Cardiac septum (tissue), 1 donor: ENCODE results near the gene SERPINC1. TPM values are rescaled to one million over a fixed set of nuclear protein-coding genes. Genes with fewer than 3 reads are reported as not detected.
A peak's percentile ranks its signal among the peaks of the same experiment; 100 is the strongest.
"Not testable (repeated sequence)": the region's sequence is repeated elsewhere in the genome, so short reads cannot be mapped to it uniquely, and the experiment has no call there.

Experiments
- DNase-seq: peaks from one replicate; pipeline ENCODE4 v3.0.0-alpha.2; 2020; ENCODE audit warnings: low spot score
- intact Hi-C: fragments of 100-400 bp; cut with DNase I; formaldehyde crosslinking; loops from one replicate; pipeline ENCODE4 v1.14.0; 2022
- total RNA-seq: library from RNA; stranded (reverse); fragmentation: NEBNext Ultra II Directional; extraction: Animal tissue kit (Norgen Biotek cat#: 25700); gene quantifications from one replicate; pipeline ENCODE4 v1.2.1, GENCODE V29; 2021
- donor health status: DM: no; HTN: no; CAD: no.

The SERPINC1 gene
- total RNA-seq, 1 donor from 2014 or later = 0.40 TPM

DNA sequence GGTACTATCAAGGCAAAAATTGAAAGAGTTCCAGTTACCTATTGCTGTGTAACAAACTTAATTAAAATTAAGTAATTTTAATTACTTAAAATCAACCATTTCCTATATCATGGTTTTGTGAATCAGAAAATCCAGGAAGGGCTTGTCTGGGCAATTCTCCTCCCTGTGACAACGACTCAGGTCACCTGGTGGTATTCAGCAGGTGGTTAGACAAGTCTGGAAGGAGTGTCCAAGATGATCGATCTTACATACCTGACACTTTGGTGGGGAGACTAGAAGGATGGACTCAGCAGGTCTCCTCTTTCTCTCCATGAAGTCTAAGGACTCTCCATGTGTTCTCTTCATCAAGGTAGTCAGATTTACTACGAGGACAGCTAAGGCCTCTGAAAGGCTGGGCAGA lies 22.9 kb downstream of the SERPINC1 start:
- intact Hi-C loops = no loop called here
- DNase-seq = no peak

DNA sequence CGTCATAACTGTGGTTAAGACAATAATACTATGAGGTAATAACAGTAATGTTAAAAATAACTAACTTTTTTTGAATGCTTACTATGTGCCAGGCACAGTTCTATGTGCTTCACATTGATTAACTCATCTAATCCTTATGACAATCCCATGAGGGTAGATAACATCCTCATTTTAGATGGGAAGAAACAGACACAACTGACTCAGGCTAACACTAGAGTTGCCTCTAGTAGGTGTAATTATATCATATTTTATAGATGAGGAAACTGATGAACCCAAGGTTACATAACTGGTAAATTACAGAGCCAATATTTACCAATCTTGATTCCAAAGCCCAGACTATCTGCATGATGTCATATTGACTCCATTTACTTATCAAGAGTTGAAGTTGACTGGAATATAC lies 23.5 kb downstream of the SERPINC1 start:
- intact Hi-C loops = no loop called here
- no peak for DNase-seq

DNA sequence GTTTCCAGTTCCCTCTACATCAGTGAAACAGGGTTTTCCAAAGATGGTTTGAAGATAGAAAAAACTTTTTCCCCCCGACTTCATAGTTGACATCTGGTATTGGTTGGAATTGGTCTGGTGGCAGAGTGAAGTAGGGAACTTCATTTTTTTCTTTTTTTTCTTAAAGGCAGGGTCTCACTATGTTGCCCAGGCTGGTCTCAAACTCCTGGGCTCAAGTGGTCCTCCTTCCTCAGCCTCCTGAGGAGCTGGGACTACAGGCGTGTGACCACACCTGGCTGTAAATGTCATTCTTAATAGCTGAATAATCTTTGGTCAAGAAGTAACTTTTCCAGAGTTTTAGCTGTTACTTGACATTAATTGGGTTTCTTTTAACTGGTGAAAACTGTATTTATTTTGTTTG lies 27.2 kb downstream of the SERPINC1 start:
- no peak for DNase-seq
- intact Hi-C loops = no loop called here

DNA sequence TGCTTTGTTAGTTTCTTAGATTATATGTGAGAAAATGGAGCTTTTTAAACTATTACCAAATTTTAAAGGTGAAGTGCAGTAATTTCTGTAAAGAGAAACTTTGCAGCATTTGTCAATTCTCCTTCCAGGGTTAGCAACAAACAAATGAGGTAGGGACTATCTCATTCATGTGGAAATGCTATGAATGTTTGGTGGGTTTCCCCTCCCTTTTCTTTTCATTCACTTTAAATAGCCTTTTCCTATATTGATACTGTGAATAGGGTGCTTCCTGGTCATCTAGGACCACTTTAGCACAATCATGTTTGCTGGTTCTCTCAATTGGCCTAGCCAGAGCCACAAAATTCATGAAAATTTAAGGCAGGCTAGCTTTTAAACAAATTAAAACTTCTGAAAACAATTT lies 28.4 kb downstream of the SERPINC1 start:
- no peak for DNase-seq
- intact Hi-C loops = no loop called here

DNA sequence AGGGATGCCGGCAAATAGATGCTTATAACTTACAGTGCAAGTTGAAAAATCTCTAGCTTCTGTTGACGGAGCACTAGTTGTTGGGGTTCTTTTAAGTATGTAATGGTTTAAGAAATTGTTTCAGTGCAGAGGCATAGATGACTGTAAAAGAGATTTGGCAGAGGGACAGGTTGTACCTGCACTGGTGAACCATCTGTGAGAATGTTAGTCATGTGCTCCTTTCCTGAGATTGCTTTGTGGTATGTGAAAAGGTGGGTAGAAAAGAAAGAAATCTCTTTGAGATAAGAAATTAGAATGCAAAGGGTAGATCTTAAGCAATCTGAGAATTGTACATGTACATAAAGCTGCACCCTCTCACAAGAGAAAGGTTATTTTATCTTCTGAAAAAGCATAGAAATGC lies 29.5 kb downstream of the SERPINC1 start:
- intact Hi-C loops = no loop called here
- DNase-seq = no peak

DNA sequence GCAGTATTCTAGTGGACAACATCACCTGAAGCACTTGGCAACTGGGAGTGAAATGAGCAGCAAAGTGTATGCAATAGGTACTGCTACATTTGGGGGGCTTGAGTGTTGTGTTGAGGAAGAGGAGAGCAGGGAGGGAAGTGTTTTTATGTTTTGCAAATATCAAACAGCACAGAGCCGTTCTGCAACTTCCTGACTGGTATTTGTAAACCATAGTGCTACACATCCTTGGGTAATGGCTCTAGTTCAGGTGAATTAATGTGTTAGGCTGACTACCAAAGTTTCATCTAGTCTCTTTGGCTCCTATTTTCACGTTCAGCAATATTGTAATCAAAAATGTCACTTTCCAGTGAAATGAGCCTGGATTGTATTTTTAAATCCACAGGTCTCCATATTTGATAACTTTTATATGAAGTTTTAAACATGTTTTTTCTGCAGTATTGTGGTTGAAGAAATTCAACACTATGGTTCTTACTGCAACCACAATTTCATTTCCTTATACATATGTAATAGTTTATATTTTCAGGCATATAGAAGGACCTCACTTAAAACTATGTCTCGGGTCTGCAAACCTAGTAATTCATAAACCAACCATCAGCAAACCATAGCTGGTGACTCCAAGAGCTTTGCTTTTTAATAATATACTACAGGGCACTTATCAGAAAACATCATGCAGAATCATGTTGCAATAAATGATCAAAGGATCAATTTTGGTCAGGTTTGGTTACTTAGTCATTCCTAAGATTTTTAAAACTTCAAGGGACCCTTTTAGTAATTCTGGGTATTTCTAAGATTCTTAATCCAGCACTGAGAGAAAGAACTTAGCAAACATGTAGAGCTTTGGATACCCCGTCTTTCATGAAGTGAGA lies 30.1 kb downstream of the SERPINC1 start:
- DNase-seq = no peak
- intact Hi-C loops = no loop called here

DNA sequence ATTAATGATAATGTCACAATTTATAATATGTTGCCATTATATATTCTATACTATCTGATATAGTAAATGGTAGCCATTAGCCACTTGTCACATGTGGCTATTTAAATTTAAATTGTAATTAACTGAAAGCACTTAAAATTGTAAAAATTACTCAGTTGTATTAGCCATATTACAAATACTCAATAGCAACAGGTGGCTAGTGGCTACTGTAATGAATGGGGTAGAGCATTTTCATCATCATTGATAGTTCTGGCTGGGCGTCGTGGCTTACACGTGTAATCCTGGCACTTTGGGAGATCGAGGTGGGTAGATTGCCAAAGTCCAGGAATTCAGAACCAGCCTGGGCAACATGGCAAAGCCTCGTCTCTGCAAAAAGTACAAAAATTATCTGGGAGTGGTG lies 32.4 kb downstream of the SERPINC1 start:
- no peak for DNase-seq
- intact Hi-C loops = no loop called here

DNA sequence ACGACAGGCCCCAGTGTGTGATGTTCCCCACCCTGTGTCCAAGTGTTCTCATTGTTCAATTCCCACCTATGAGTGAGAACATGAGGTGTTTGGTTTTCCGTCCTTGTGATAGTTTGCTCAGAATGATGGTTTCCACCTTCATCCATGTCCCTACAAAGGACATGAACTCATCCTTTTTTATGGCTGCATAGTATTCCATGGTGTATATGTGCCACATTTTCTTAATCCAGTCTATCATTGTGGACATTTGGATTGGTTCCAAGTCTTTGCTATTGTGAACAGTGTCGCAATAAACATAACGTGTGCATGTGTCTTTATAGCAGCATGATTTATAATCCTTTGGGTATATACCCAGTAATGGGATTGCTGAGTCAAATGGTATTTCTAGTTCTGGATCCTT lies 36.0 kb downstream of the SERPINC1 start:
- DNase-seq, intact Hi-C loops: not testable (repeated sequence)

DNA sequence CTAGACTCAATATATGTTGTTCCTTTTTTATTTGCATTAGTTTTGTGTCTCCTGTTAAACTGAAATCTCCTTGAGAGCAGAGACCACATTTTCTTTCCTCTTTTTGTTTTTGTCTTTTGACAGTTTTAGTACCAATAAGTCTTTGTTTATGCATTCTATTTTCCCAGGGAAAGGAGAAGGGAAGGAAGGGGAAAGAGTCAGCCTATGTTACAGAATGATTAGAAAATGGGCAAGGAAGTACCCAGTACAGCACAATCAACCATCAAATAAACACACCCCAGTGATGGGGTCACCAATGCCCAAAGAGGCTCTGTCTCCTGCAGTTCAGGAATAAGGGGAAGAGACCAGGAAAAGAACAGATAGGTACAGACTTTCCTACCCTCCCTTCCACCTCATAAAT lies 38.9 kb downstream of the SERPINC1 start:
- DNase-seq = no peak
- intact Hi-C loops = no loop called here

DNA sequence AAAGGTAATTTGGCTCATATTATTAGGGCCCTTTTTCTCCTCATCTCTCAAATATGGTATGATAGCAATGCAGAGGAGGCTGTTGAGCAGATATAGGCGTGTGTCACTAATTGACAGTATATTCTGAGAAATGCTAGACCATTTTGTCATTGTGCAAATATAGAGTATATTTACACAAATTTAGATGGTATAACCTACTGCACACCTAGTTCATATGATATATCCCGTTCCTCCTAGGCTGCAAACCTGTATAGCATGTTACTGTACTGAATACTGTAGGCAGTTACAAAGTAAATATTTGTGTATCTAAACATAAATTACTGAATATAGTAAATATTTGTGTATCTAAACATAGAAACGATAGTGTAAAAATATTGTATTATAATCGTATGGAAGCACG lies 40.4 kb downstream of the SERPINC1 start:
- intact Hi-C loops = no loop called here
- no peak for DNase-seq

DNA sequence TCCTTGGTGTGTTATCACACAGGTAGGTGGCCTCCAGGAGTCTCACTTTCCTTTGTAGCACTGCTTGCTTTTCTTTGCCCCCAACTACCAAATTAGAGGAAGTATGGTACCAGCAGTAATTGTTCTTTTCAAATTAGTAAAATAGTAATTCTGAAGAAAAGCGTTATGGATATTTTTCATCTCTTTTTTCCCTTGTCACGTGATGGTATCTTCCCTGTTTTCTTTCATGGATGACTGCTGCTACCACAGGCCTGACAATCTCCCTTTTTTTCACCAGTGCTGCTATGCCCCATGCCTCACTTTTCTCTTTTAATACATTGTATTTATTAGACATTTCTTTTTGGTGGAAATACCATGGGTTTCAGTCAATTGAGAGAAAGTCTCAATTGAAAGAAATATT lies 45.6 kb downstream of the SERPINC1 start:
- intact Hi-C loops = no loop called here
- no peak for DNase-seq

DNA sequence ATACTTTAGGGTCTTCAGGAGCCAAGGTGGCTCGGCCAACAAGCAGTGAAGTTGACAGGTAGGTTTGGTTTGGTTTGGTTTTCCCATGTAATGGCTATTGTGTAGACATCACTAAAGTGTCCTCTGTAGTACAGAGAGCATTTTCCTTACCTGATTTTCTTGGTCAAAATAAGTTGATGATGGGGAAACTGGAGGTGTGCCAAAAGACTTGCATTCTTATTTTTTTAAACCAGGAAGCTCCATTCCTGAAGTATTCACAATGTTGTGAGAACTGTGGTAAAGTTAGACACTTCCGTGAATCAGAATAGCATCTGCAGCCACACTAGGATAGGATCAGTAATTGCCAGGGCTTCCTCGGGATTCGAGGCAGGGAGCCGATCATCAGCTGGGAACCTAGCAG lies 46.0 kb downstream of the SERPINC1 start:
- no peak for DNase-seq
- intact Hi-C loops = no loop called here

DNA sequence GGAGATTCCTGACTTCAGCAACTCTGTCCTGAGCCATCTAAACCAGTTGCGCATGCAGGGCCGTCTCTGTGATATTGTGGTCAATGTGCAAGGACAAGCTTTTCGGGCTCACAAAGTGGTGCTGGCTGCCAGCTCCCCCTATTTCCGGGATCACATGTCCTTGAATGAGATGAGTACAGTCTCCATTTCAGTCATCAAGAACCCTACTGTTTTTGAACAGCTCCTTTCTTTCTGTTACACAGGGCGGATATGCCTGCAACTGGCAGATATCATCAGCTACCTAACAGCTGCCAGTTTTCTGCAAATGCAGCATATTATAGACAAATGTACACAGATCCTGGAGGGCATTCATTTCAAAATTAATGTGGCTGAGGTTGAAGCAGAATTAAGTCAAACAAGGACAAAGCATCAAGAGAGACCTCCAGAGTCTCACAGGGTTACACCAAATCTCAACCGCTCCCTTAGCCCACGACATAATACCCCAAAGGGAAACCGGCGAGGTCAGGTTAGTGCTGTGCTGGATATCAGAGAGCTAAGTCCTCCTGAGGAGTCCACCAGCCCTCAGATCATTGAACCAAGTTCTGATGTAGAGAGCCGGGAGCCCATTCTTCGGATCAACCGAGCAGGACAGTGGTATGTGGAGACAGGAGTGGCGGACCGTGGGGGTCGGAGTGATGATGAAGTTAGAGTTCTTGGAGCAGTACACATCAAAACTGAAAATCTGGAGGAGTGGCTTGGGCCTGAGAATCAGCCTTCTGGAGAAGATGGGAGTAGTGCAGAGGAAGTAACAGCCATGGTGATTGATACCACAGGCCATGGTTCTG lies 46.7 kb downstream of the SERPINC1 start:
- intact Hi-C loops = no loop called here

DNA sequence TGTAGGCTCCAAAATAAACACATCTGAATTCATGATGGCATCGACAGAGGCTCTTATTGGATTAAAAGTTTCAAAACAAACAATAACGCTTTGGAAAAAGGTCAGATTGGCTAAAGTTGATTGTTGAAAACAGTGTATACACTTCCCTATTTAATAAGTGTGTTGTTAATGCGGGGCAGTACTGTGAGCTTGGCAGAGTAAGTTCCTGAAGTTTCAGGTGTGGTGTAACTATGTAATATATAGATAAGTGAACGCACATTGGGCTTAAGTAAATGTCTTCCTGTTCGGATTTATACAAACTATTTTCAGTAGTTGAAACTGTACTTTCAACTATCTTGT lies 48.1 kb downstream of the SERPINC1 start:
- DNase-seq = no peak
- intact Hi-C loops = loop anchor here (5.0 kb wide), 1 partner anchor 1128 kb away; the partner anchor contains the start of gene CACYBP

More for the DNA sequence above, 46.7 kb downstream of the SERPINC1 start:
- DNase-seq = no peak

DNA sequence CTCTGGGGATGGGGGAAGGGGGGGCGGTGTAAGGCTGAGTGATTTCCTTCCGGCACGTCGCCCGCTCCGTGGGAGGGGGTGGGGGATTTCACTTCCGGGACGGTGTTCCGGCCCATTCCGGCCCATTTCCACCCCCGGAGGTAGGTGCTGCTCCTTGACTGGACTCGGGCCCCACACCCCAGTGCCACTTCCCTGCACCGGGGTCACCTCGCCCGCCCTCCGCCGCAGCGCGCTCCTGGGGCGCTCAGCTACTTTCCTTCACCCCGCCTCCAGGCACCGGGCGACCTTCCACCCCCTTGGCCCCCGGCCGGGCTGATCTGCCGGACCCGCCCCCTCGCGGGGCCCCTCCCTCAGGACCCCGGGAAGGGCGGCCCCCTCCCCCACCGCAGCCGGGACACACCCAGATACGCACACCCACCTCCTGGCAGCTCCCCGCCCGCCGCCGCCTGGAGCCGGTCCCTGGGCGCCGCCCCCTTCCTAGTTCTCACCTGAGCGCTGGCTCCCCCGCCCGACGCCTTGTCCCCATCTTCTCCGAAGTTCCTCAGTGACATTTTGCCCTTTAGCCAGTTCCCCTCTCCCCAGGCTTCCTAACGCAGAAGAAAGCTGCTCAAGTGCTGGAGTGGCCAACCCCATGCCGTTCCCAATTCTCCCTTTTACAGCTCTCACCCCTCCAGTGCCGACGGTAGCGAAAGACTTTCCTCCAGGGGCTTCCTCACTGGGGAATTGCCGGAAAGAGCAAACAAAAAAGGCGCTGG lies 48.7 kb downstream of the SERPINC1 start, which contains the start of gene ZBTB37:
Gene ZBTB37 (plus strand): TSS at position 115 of the 755 bp plus-strand sequence. CDS start 1,846 bp downstream, outside the sequence.
- DNase-seq = peak; percentile 95
- intact Hi-C loops = loop anchor here (1.0 to 5.0 kb wide), 2 partner anchors 44 to 1129 kb away; partner anchors contain the start of genes CACYBP, CENPL and DARS2

DNA sequence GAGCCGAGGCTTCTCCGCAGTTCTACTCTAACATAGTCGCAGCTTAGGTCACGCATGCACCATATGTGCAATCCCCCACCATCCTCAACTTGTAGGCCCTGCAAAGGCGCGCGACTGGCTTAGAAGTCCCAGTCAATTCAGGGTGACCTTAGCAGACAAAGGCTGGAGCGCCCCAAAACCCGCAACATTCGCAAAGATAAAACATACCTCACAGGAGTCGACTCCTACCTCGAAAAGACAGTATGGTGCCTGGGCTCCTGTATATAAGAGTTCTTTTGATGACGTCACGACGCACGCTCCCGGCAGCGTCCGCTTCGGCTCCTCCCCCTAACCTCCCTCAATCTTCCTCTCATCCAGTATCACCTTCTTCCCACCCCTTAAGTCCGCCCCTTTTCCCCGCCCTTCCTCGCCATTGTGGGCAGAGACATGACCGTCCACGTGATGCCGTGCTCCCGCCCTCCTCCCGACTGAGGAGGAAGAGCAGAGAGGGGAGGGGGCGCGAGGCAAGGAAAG lies 49.3 kb downstream of the SERPINC1 start, which contains the start of gene GAS5:
Gene GAS5 (minus strand): TSS at position 237 of the 513 bp plus-strand sequence.
- intact Hi-C loops = loop anchor here (1.0 to 5.0 kb wide), 2 partner anchors 44 to 1129 kb away; partner anchors contain the start of genes CACYBP, CENPL and DARS2
- peak; percentile 99 for DNase-seq

DNA sequence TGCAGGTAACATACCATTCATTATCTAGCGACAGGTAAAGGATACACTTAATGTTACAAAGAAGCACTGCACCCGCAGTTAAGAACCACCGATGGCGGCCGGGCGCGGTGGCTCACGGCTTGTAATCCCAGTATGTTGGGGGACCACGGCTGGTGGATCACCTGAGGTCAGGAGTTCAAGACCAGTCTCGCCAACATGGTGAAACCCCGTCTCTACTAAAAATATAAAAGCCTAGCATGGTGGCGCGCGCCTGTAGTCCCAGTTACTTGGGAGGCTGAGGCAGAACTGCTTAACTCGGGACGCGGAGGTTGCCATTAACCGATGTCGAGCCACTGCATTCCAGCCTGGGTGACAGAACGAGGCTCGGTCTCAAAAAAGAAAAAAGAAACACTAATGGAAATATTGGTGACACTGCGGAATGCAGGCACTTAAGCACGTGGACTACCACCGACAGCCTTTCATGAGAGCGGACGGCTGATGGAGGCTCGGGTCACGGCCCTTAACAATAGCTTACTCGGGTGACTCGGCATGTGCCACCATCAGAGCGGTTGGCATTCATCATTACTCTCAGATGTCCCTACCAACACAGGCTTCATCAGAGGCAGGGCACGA lies 49.9 kb downstream of the SERPINC1 start:
- intact Hi-C loops = loop anchor here (5.0 kb wide), 1 partner anchor 1130 kb away; the partner anchor contains the start of gene CACYBP
- DNase-seq = no peak

DNA sequence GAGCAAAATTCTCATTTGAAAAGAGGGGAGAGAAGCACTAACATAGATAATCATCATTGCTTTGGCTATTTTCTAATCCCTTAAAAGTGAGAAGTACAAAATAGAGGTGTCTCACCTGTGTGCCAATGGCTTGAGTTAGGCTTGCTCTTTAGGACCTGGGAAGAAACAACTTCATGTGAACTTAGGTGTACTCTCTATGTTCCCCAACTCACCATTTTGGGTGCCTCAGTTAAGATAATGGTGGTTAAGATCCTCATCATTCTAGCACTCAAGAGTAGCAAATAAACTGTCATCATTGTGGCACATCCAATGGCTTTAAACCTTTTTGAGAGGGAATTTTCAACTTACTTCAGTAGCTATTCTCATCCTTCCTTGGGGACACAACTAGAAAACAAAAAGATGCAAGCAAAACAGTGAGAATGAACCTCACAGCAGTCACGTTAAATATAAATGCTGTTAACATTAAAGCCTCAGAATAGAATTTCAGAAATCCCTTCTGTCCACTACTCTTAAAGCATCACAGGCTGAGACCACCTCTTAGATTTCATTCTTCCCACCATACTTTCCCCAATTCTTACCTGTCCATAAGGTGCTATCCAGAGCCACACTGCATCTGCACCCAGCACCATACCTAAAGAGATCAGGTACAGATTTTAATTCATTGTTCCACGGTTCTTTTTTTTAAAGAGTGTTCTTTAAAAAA lies 50.6 kb downstream of the SERPINC1 start:
- intact Hi-C loops = loop anchor here (5.0 kb wide), 1 partner anchor 1131 kb away; the partner anchor contains the start of gene CACYBP
- DNase-seq = no peak
